Measurements from ENCODE around the gene PSG6.
"Not testable (repeated sequence)": the region's sequence is repeated elsewhere in the genome, so short reads cannot be mapped to it uniquely, and the experiment has no call there.

DNA sequence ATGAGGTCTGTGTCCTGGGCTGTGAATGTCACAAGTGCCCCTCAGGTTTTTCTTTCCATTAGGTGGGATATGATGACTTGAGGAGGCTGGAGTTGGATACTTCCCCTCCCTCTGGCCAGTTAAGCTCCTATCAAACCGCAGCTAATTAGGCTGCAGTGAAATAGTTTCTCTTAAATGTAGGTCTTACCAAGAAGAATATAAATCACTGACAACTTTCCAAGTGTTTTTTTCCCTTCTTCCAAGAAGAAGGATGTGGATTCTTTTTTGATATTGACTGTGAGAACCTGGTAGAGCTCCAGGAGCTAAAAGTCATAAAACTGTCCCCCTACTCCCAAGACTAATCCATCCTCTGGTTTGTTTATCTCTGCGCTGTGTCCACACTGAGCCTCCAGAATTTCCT is 33.8 kb upstream of the PSG6 start:
- TF ChIP-seq GLIS3 (CRISPR knock-in tag; IDR thresholded peaks at IDR 0.05); ISL1 (CRISPR knock-in tag; IDR thresholded peaks at IDR 0.05); TCF4 (CRISPR knock-in tag; IDR thresholded peaks at IDR 0.05; ENCODE audit: borderline replicate concordance); ARNTL (CRISPR knock-in tag; IDR thresholded peaks at IDR 0.05; ENCODE audit: borderline replicate concordance, low read depth); RARB (CRISPR knock-in tag; IDR thresholded peaks at IDR 0.05); CSRNP3 (CRISPR knock-in tag; IDR thresholded peaks at IDR 0.05); OSR1 (CRISPR knock-in tag; IDR thresholded peaks at IDR 0.05); CSDC2 (CRISPR knock-in tag; IDR thresholded peaks at IDR 0.05); PPARA (CRISPR knock-in tag; IDR thresholded peaks at IDR 0.05; ENCODE audit: borderline replicate concordance); ZC3H10 (CRISPR knock-in tag; IDR thresholded peaks at IDR 0.05): not testable (repeated sequence)

Data from SK-N-SH treated with all-trans-retinoic acid at 6 μM for 48 hours (cell line).